HEK293T (cell line): Measurements from ENCODE around the gene KDM5A.
"Not testable (repeated sequence)": the region's sequence is repeated elsewhere in the genome, so short reads cannot be mapped to it uniquely, and the experiment has no call there.

Experiments
- ARNT ChIP-seq: fragments of 450-650 bp; IDR thresholded peaks from 2 replicates; pipeline ENCODE4 v1.6.1; 2017; ENCODE audit warnings: mild to moderate bottlenecking
- BHLHE40 ChIP-seq: fragments of 450-650 bp; IDR thresholded peaks from 2 replicates; pipeline ENCODE4 v1.6.1; 2016; ENCODE audit warnings: mild to moderate bottlenecking, moderate library complexity, borderline replicate concordance
- CTBP1 ChIP-seq: fragments of 450-650 bp; IDR thresholded peaks from 2 replicates; pipeline ENCODE4 v1.6.1; 2016; ENCODE audit warnings: borderline replicate concordance
- FOXK2 ChIP-seq: fragments of 450-650 bp; IDR thresholded peaks from 2 replicates; pipeline ENCODE4 v1.6.1; 2016; ENCODE audit warnings: mild to moderate bottlenecking
- FOXM1 ChIP-seq: fragments of 450-650 bp; IDR thresholded peaks from 2 replicates; pipeline ENCODE4 v1.6.1; 2017; ENCODE audit warnings: mild to moderate bottlenecking, borderline replicate concordance
- HDGF ChIP-seq: fragments of 450-650 bp; IDR thresholded peaks from 2 replicates; pipeline ENCODE4 v1.6.1; 2017; ENCODE audit warnings: antibody characterized with exemption, borderline replicate concordance
- SP1 ChIP-seq: fragments of 450-650 bp; IDR thresholded peaks from 2 replicates; pipeline ENCODE4 v1.6.1; 2017
- SUZ12 ChIP-seq: fragments of 450-650 bp; IDR thresholded peaks from 2 replicates; pipeline ENCODE4 v1.6.1; 2016; ENCODE audit warnings: mild to moderate bottlenecking
- ZNF384 ChIP-seq: fragments of 450-650 bp; IDR thresholded peaks from 2 replicates; pipeline ENCODE4 v1.6.1; 2016
- TF ChIP-seq, protein P1 (sequence below): fragments of 450-650 bp; IDR thresholded peaks from 2 replicates; pipeline ENCODE4 v1.6.1; 2016

DNA sequence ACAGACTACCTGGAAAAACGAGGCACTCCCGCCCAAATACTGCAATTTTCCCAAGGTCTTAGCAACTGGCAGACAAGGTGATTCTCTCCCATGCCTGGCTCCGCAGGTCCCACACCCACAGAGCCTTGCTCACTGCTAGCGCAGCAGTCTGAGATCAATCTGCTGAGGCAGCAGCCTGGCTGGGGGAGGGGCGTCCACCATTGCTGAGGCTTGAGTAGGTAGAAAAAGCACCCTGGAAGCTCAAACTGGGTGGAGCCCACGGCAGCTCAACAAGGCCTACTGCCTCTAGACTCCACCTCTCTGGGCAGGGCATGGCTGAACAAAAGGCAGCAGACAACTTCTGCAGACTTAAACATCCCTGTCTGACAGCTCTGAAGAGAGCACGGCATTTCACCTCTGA lies 46.1 kb downstream of the KDM5A start:
- not testable (repeated sequence) for TF ChIP-seq FOXM1, BHLHE40, CTBP1, SUZ12, HDGF, FOXK2, ZNF384, SP1, ARNT
- TF ChIP-seq, protein P1, sequence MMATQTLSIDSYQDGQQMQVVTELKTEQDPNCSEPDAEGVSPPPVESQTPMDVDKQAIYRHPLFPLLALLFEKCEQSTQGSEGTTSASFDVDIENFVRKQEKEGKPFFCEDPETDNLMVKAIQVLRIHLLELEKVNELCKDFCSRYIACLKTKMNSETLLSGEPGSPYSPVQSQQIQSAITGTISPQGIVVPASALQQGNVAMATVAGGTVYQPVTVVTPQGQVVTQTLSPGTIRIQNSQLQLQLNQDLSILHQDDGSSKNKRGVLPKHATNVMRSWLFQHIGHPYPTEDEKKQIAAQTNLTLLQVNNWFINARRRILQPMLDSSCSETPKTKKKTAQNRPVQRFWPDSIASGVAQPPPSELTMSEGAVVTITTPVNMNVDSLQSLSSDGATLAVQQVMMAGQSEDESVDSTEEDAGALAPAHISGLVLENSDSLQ, result not testable (repeated sequence)
